RWPE2 (cell line): Measurements from ENCODE around the gene SLC4A8.

ENCODE experiments used
- ATAC-seq: fragments of 200-7000 bp; cut with Tn5 transposase; 3 replicates; pipeline ENCODE4 v1.9.1; 2021; ENCODE audit warnings: low read depth
- DNase-seq: peaks from one replicate; pipeline ENCODE4 v3.0.0-alpha.2; 2020; ENCODE audit warnings: low spot score
- H3K27ac ChIP-seq: fragments of 450-650 bp; 2 replicates; pipeline ENCODE4 v1.5.1; 2017; ENCODE audit warnings: mild to moderate bottlenecking; ENCODE audit not compliant: poor library complexity, severe bottlenecking
- H3K27me3 ChIP-seq: fragments of 250-450 bp; sonication (Bioruptor Pico); 2 replicates; pipeline ENCODE4 v1.5.1; 2021; ENCODE audit warnings: mild to moderate bottlenecking, moderate library complexity; ENCODE audit not compliant: insufficient read depth, poor library complexity, severe bottlenecking
- H3K36me3 ChIP-seq: fragments of 250-450 bp; sonication (Bioruptor Pico); 2 replicates; pipeline ENCODE4 v1.5.1; 2020; ENCODE audit warnings: low read depth, mild to moderate bottlenecking, moderate library complexity
- H3K4me1 ChIP-seq: fragments of 250-450 bp; sonication (Bioruptor Pico); 2 replicates; pipeline ENCODE4 v1.5.1; 2021; ENCODE audit warnings: mild to moderate bottlenecking, moderate library complexity; ENCODE audit not compliant: insufficient read depth, poor library complexity, severe bottlenecking
- H3K4me3 ChIP-seq: fragments of 250-450 bp; sonication (Bioruptor Pico); 2 replicates; pipeline ENCODE4 v1.5.1; 2021; ENCODE audit warnings: mild to moderate bottlenecking, moderate library complexity; ENCODE audit not compliant: severe bottlenecking
- H3K9me3 ChIP-seq: fragments of 250-450 bp; sonication (Bioruptor Pico); 2 replicates; pipeline ENCODE4 v1.5.1; 2021; ENCODE audit warnings: mild to moderate bottlenecking, moderate library complexity; ENCODE audit not compliant: severe bottlenecking
- CTCF ChIP-seq: fragments of 450-650 bp; IDR thresholded peaks from one replicate; pipeline ENCODE4 v1.5.1; 2017; ENCODE audit warnings: mild to moderate bottlenecking, moderate library complexity; ENCODE audit not compliant: poor library complexity, severe bottlenecking

The SLC4A8 gene

GRCh38 chr12:51480978-51481377 is 56.3 kb downstream of the SLC4A8 start:
- Histone ChIP-seq H3K9me3 (no peaks in the 10 kb centered on the region), H3K4me1 (no peaks in the 10 kb centered on the region), H3K36me3 (no peaks in the 10 kb centered on the region), H3K27ac (no peak overlapping the region), H3K4me3 (no peak overlapping the region), H3K27me3 (no peaks in the 10 kb centered on the region)
- TF ChIP-seq CTCF: no peak
- ATAC-seq: no peak
- no peak for DNase-seq

GRCh38 chr12:51482929-51483697 is 58.5 kb downstream of the SLC4A8 start:
- ATAC-seq (no peak), DNase-seq (no peak)

GRCh38 chr12:51484119-51484518 is 59.5 kb downstream of the SLC4A8 start:
- H3K4me1 ChIP-seq: no peaks in the 10 kb centered on the region
- no peaks in the 10 kb centered on the region for H3K36me3 ChIP-seq
- no peak for ATAC-seq
- DNase-seq: no peak
- no peak overlapping the region for H3K4me3 ChIP-seq
- H3K9me3 ChIP-seq: no peaks in the 10 kb centered on the region
- H3K27ac ChIP-seq: no peak overlapping the region
- no peaks in the 10 kb centered on the region for H3K27me3 ChIP-seq
- TF ChIP-seq CTCF: no peak

More at GRCh38 chr12:51482929-51483697, 58.5 kb downstream of the SLC4A8 start:
- TF ChIP-seq CTCF: no peak
- no peaks in the 10 kb centered on the region for H3K36me3 ChIP-seq
- no peaks in the 10 kb centered on the region for H3K9me3 ChIP-seq
- no peaks in the 10 kb centered on the region for H3K4me1 ChIP-seq
- H3K27me3 ChIP-seq: no peaks in the 10 kb centered on the region
- no peak overlapping the region for H3K27ac ChIP-seq
- H3K4me3 ChIP-seq: no peak overlapping the region

GRCh38 chr12:51488281-51488680 is 63.6 kb downstream of the SLC4A8 start:
- ATAC-seq: no peak
- no peak overlapping the region for H3K27ac ChIP-seq
- H3K36me3 ChIP-seq: no peaks in the 10 kb centered on the region
- no peaks in the 10 kb centered on the region for H3K27me3 ChIP-seq
- no peak overlapping the region for H3K4me3 ChIP-seq
- H3K4me1 ChIP-seq: no peaks in the 10 kb centered on the region
- DNase-seq: no peak
- no peak for TF ChIP-seq CTCF
- no peaks in the 10 kb centered on the region for H3K9me3 ChIP-seq

GRCh38 chr12:51493281-51493680 is 68.7 kb downstream of the SLC4A8 start:
- Histone ChIP-seq H3K36me3 (no peaks in the 10 kb centered on the region), H3K4me3 (no peak overlapping the region), H3K4me1 (no peaks in the 10 kb centered on the region), H3K27me3 (no peaks in the 10 kb centered on the region), H3K9me3 (no peaks in the 10 kb centered on the region), H3K27ac (no peak overlapping the region)
- DNase-seq (no peak), ATAC-seq (no peak)
- TF ChIP-seq CTCF: no peak
